Stimulated activated CD8-positive, alpha-beta memory T cell treated with anti-CD3 and anti-CD28 coated beads, Interleukin-15, amount 100 ng/mL, for 1 hour (primary cell): ENCODE measurements around the gene SUMF1.
"Not testable (repeated sequence)": the region's sequence is repeated elsewhere in the genome, so short reads cannot be mapped to it uniquely, and the experiment has no call there.

Experiments
- DNase-seq: peaks from one replicate; pipeline ENCODE4 v3.0.0-alpha.2; 2020; ENCODE audit warnings: low read depth

SUMF1 gene

DNA sequence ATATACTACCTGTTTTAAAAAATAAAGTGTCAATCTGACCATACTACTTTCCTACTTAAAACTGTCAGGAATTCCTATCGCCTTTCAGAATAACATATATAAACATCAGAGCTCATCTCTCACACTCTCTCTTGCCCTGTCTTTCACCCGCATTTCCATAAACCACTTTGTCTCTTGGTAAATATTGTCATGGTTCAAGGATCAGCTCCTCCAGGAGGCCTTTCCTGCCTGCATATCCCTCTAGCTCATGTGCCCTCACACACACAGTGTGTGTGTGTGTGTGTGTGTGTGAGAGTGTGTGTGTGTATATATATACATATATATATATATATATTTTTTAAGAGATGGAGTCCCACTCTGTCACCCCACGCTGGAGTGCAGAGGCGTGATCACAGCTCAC is 6.7 kb downstream of the SUMF1 start:
- DNase-seq, result no peak

DNA sequence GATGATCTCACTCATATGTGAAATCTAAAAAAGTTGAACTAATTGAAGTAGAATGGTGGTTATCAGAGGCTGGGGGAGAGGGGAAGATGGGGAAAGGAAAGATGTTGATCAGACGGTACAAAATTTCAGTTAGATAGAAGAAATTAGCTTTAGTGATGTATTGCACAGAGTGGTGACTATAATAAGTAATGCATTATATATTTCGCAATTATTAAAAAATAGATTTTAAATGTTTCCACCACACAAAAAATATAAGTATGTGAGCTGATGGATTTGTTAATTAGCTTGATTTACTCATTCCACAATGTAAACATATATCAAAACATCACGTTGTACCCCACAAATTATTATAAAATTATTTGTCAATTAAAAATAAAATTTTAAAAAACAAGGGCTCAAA is 8.1 kb downstream of the SUMF1 start:
- DNase-seq, result no peak

DNA sequence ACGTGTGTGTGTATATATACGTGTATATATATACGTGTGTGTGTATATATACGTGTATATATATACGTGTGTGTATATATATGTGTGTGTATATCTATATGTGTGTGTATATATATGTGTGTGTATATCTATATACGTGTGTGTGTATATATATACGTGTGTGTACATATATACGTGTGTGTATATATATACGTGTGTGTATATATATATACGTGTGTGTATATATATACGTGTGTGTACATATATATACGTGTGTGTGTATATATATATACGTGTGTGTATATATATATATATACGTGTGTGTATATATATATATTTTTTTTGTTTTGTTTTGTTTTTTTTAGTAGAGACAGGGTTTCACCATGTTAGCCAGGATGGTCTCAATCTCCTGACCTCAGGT is 10.3 kb downstream of the SUMF1 start:
- not testable (repeated sequence) for DNase-seq

DNA sequence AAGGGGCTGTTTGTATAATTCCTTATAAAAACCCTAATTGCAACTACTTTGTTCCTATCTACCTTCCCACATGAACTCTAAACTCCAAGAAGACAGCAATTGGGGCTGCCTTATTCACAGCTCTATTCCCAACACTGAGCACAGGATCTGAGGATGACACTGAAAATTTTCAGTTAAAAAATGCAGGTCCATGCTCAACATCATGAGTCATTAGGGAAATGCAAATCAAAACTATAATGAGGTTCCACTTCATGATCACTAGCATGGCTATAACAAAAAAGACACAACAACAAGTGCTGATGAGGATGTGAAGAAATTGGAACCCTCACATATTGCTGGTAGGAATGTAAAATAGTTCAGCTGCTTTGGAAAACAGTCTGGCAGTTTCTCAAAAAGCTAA is 12.9 kb downstream of the SUMF1 start:
- DNase-seq, result no peak

- DNase-seq, result no peak
Observed at GRCh38 chr3:4449043-4449805, 17.8 kb downstream of the SUMF1 start.

GRCh38 chr3:4448187-4448586 is 18.9 kb downstream of the SUMF1 start:
- no peak for DNase-seq

DNA sequence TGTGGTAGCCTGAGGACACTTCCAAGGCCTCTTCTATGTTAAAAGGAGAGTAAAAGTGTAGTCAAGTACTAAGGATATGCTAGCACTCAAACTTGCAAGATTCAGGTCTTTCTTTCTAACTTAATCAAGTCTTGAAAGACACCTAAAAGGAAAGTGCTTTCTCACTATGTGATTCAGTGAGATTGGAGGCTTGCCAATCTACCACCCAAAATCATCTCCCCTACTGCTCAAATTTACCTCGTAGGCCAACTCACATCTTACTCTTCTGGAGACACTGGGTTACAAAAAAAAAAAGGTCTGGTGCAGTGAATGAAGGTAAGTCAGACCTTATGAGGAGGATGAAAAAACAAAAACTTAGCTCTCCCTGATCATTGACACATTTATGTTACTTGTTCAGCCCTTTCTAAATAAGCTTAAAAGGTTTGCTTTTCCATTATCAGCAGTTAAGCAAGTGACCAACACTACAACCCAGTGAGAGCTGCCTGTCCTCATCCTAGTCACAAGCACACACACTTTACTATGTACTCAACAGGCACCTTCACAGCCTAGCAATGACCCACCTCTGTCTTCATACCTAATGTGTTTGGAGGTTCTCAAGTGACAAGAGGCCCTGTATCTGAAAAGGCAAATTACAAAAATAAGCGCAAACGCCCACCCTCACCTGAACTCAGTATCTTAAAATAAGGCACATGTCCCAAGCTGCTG is 19.6 kb downstream of the SUMF1 start:
- DNase-seq, result no peak

GRCh38 chr3:4440951-4441350 is 26.1 kb downstream of the SUMF1 start:
- DNase-seq, result no peak

DNA sequence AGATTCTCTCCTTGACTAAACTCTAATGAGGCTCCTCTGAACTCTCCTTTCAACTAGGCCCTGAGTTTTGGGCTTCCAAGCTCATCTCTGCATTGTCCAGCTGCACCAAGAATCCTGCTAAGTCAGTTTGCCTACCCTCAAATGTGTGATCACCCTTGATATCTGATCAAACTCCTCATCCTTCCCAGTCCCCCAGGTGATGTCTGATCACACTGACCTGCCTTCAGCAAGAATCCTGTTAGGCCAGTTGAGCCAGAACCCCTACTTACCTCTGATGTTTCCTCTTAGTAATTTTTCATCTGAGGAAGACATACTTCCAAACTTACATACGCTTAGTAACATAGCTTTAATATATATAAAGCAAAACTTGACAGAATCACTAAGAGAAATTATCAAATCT is 28.8 kb downstream of the SUMF1 start:
- DNase-seq, result no peak

- DNase-seq, result no peak
Observed at GRCh38 chr3:4432259-4432658, 34.8 kb downstream of the SUMF1 start.

GRCh38 chr3:4429648-4430350 is 37.3 kb downstream of the SUMF1 start:
- DNase-seq, result no peak

- no peak for DNase-seq
Observed at GRCh38 chr3:4426782-4427344, 40.2 kb downstream of the SUMF1 start.

DNA sequence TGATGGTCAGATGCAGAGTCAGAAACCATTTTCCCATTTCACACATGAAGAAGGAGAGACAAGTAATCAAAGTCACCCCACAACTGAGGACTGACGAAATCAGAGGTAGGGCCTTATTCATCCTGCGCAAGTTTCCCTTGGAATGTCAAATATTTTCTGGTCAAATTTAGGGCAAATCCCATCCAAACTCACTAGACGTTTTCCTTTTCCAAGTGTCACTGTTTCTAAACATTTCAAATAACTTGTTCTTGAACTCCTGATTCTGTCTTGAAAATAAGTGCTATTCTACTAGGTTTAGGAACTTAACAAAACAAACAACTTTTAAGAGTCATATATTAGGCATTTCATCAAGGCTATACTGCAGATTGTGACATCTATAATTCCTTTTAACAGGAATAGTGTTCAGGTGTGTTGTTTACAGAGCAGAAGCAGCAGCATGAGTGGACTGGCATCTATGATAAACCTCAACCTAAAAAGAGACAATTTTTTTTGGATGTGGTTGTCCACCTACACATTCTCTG is 40.7 kb downstream of the SUMF1 start:
- DNase-seq, result no peak

DNA sequence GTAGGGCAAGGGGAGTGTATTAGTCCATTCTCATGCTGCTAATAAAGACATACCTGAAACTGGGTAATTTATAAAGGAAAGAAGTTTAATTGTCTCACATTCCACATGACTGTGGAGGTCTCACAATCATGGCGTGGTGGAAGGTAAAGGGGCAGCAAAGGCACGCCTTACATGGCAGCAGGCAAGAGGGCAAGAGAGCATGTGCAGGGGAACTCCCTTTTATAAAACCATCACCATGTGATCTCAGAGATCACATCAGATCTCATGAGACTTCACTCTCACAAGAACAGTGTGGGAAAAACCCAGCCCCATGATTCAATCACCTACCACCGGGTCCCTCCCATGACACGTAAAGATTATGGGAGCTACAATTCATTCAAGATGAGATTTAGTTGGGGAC is 41.4 kb downstream of the SUMF1 start:
- DNase-seq, result no peak

- no peak for DNase-seq
Observed at GRCh38 chr3:4425055-4425454, 42.0 kb downstream of the SUMF1 start.

GRCh38 chr3:4421121-4421520 is 45.9 kb downstream of the SUMF1 start:
- no peak for DNase-seq

- DNase-seq, result no peak
Observed at GRCh38 chr3:4419920-4420319, 47.1 kb downstream of the SUMF1 start.

GRCh38 chr3:4419386-4419785 is 47.7 kb downstream of the SUMF1 start:
- no peak for DNase-seq

- no peak for DNase-seq
Observed at GRCh38 chr3:4418156-4418555, 48.9 kb downstream of the SUMF1 start.

DNA sequence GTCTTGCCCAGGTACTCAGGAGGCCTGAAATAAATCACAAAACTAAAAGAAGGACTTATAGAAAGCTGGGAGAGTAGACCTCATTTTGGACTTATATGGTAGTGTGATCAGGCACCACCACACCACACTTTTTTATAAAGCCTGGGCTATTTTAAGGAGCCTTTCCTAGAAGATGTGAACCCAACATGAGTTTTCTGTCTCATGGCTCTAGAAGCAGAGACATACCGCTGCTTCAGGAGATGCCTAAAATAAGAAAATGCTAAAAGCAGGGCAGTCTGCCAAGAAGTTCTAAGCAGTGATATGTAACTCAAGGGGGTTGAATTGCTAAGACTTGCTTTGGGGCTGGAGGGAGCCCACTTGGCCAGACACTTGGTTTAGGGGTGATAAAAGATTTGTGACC is 49.6 kb downstream of the SUMF1 start:
- DNase-seq, result no peak

- no peak for DNase-seq
Observed at GRCh38 chr3:4416961-4417360, 50.1 kb downstream of the SUMF1 start.

- DNase-seq, result no peak
Observed at GRCh38 chr3:4416427-4416945, 50.6 kb downstream of the SUMF1 start.
